WERI-Rb-1 (cell line): ENCODE data around the gene STAB2.

ENCODE experiments used
- DNase-seq: peaks from one replicate; pipeline ENCODE4 v3.0.0-alpha.2; 2020
- H3K27ac ChIP-seq: fragments of 250-450 bp; sonication (Bioruptor Pico); 2 replicates; pipeline ENCODE4 v1.5.1; 2020; ENCODE audit warnings: mild to moderate bottlenecking, moderate library complexity
- H3K27me3 ChIP-seq: fragments of 250-450 bp; sonication (Bioruptor Pico); 2 replicates; pipeline ENCODE4 v1.5.1; 2021; ENCODE audit warnings: mild to moderate bottlenecking, low read depth, moderate library complexity; ENCODE audit not compliant: insufficient read depth, severe bottlenecking
- H3K36me3 ChIP-seq: fragments of 250-450 bp; sonication (Bioruptor Pico); 2 replicates; pipeline ENCODE4 v1.5.1; 2020; ENCODE audit warnings: mild to moderate bottlenecking, moderate library complexity
- H3K4me3 ChIP-seq: 2 replicates; pipeline ENCODE4 v1.5.1; 2011; ENCODE audit warnings: low read depth, mild to moderate bottlenecking, control low read depth, low read length
- H3K9me3 ChIP-seq: fragments of 250-450 bp; sonication (Bioruptor Pico); 2 replicates; pipeline ENCODE4 v1.5.1; 2021; ENCODE audit warnings: mild to moderate bottlenecking, moderate library complexity; ENCODE audit not compliant: severe bottlenecking
- CTCF ChIP-seq: IDR thresholded peaks from 2 replicates; pipeline ENCODE4 v1.5.1; 2011; ENCODE audit warnings: low read depth, mild to moderate bottlenecking, control low read depth, inconsistent platforms, low read length

The STAB2 gene

DNA sequence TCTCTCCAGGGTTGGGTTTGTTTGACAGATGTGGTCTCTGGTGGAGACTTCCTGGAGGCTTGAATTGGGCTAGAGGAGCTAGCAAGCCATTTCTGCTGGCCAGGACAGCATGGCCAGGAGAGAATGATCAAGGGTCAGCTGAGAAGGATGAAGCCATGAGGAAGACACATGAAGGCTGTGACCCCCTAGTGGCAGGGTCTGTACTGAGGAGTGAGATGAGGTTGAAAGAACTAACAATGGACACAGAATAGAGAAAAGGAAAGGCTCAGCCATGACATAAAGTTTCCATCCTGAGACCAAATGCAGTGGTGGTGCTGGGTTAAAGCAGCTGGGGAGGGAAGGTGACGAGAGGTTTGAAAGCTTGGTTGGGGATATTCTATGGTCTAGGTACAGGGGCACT, 164.1 kb downstream of the STAB2 start:
- DNase-seq, result no peak
- no peaks in the 10 kb centered on the region for H3K9me3 ChIP-seq

DNA sequence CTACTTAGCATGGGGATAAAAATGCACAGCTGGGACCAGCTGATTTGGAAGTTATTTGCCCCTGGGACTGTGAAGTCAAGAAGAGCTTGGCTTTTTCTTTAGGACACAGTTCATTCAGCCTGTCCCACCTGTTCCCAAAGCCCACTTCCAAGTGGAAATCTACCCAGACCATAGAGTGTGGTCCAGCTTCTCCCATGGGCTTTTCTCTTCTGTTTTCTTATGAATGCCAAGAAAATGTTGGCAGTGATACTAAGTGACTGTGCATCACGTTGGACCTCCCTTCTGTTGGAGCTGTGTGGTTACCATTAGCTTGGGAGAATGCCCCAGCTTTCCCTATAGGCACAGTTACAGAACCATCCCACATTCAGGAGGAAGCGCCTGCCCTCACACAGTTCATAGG, 164.5 kb downstream of the STAB2 start:
- no peak for TF ChIP-seq CTCF
- no peak for DNase-seq
- no peaks in the 10 kb centered on the region for H3K27me3 ChIP-seq
- no peak overlapping the region for H3K4me3 ChIP-seq
- no peak overlapping the region for H3K27ac ChIP-seq
- H3K36me3 ChIP-seq, result no peaks in the 10 kb centered on the region
- no peaks in the 10 kb centered on the region for H3K9me3 ChIP-seq

More for the DNA sequence above, 164.1 kb downstream of the STAB2 start:
- Histone ChIP-seq H3K27ac (no peak overlapping the region), H3K4me3 (no peak overlapping the region), H3K27me3 (no peaks in the 10 kb centered on the region), H3K36me3 (no peaks in the 10 kb centered on the region)
- TF ChIP-seq CTCF, result peak; percentile 33; the same call in 1 of the 2 replicates

GRCh38 chr12:103755425-103755824, 168.4 kb downstream of the STAB2 start:
- Histone ChIP-seq H3K4me3 (no peak overlapping the region), H3K27me3 (no peaks in the 10 kb centered on the region), H3K9me3 (no peaks in the 10 kb centered on the region), H3K36me3 (no peaks in the 10 kb centered on the region), H3K27ac (no peak overlapping the region)
- TF ChIP-seq CTCF, result no peak
- DNase-seq, result no peak

DNA sequence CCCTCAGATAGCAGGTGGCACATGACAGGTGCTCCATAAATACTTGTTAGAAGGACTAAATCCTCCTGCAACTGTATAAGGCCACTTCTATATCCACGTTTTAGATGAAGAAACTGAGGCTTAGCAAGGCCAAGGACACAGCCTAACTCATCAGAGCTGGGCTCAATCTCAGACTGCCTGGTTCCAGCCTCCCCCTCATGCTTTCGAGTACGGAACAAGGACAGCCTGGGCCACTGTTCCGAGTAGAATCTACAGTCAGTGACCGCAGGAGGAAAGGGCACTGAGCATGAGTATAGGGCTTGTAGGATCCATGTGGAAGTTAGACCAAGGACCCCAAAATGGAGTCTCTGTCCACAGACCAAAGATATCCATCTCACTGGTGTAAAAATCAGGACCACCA, 169.4 kb downstream of the STAB2 start:
- H3K4me3 ChIP-seq, result no peak overlapping the region
- DNase-seq, result no peak
- H3K27ac ChIP-seq, result no peak overlapping the region
- no peaks in the 10 kb centered on the region for H3K36me3 ChIP-seq
- H3K9me3 ChIP-seq, result no peaks in the 10 kb centered on the region
- no peak for TF ChIP-seq CTCF
- H3K27me3 ChIP-seq, result no peaks in the 10 kb centered on the region

DNA sequence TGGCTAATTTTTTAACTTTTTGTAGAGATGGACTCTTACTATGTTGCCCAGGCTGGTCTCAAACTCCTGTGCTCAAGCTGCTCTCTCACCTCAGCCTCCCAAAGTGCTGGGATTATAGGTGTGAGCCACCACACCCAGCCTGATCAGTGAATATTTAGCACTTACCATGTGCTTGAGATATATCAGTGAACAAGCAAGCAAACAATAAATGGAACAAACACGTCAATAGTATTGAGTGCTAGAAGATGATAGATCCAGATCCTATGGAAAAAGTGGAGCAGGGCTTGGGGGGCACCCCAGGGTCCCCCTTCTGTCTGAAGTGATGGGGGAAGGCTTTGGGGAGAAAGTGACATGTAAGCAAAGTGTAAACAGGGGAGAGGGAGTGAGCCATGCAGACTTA, 170.2 kb downstream of the STAB2 start:
- no peak for TF ChIP-seq CTCF
- Histone ChIP-seq H3K36me3 (no peaks in the 10 kb centered on the region), H3K4me3 (no peak overlapping the region), H3K9me3 (no peaks in the 10 kb centered on the region), H3K27ac (no peak overlapping the region), H3K27me3 (no peaks in the 10 kb centered on the region)
- no peak for DNase-seq

DNA sequence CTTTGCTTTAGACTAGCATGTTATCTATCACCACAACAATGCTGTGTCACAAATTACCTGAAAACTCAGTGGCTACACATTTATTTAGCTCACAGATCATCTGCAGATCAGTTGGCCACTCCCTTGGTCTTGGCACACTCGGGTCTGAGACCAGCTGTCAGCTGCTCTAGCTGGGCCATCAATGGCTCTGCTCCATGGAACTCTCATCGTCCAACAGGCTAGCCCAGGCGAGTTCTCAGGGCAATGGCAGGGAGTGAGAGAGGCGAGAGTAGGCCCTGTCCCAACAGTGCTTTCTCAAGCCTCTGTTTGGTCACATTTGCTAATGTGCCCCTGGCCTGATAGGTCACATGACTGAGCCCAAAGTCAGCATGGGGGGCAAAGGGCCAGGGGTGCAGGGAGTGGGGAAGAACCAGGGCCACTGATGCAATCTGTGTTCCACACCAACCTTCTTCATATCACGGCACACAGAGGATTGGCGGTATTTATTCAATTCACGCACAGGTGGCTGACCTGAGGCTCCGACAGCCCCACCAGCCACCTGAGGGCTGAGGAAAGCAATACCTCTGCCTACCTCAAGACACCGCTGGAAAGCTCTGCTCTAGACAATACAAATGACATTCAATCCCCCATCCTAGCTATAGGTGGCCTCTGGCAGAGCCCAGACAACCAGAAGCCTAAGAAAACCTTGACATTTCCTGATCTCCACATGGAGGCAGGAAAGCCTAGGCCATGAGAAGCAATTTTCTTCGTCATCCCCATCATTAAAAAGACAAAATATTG, 171.4 kb downstream of the STAB2 start:
- DNase-seq, result no peak
- Histone ChIP-seq H3K4me3 (no peak overlapping the region), H3K9me3 (no peaks in the 10 kb centered on the region), H3K27me3 (no peaks in the 10 kb centered on the region), H3K27ac (no peak overlapping the region), H3K36me3 (no peaks in the 10 kb centered on the region)
- TF ChIP-seq CTCF, result no peak
